ENCODE measurements around the gene CPXM1.
"Not testable (repeated sequence)": the region's sequence is repeated elsewhere in the genome, so short reads cannot be mapped to it uniquely, and the experiment has no call there.

CPXM1 gene

DNA sequence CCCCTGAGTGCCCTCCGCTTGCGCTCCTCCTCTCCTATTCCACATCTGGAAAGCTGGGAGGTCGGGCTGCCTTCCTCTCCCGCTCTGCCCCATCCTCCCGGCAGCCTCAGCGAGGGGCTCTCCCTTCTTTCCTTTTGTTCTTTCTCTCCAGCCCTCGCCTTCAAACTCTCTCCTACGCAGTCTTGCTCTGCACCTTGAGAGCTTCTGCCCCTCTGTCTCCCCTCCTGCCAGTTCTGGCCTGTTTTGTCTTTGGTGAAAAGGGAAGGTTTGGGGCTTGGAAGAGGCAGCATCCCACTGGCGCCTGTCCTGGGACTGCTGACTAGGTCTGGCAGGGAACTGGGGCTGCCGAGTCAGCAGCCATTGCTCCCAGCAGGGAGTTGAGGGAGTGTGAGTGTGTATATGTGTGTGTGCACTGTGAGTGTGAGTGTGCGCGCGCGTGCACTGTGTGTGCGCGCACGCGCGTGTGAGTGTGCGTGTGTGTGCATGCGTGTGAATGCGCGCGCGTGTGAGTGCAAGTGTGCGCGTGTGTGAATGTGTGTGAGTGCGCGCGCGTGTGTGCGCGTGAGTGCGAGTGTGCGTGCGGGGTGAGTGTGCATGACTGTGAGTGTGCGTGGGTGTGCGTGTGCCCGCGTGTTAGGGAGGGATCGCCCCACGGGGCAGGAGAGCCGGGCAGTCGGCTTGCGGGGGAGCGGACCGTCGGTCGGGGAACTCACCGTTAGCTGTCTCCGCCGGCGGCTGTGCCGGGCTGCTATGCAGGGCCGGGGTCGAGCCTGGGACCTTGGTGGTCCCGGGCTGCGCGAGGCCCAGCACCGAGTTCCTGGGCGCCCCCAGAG, 523 bp downstream of the CPXM1 start:
- no peak for DNase-seq (ENCODE audit: low read depth)

- no peak for DNase-seq (ENCODE audit: low read depth)
These were observed 1.2 kb downstream of the CPXM1 start for GRCh38 chr20:2799271-2799670.

- no peak for DNase-seq (ENCODE audit: low read depth)
These were observed 1.6 kb downstream of the CPXM1 start for GRCh38 chr20:2798814-2799213.

- no peak for DNase-seq (ENCODE audit: low read depth)
These were observed 2.2 kb downstream of the CPXM1 start for GRCh38 chr20:2798095-2798805.

DNA sequence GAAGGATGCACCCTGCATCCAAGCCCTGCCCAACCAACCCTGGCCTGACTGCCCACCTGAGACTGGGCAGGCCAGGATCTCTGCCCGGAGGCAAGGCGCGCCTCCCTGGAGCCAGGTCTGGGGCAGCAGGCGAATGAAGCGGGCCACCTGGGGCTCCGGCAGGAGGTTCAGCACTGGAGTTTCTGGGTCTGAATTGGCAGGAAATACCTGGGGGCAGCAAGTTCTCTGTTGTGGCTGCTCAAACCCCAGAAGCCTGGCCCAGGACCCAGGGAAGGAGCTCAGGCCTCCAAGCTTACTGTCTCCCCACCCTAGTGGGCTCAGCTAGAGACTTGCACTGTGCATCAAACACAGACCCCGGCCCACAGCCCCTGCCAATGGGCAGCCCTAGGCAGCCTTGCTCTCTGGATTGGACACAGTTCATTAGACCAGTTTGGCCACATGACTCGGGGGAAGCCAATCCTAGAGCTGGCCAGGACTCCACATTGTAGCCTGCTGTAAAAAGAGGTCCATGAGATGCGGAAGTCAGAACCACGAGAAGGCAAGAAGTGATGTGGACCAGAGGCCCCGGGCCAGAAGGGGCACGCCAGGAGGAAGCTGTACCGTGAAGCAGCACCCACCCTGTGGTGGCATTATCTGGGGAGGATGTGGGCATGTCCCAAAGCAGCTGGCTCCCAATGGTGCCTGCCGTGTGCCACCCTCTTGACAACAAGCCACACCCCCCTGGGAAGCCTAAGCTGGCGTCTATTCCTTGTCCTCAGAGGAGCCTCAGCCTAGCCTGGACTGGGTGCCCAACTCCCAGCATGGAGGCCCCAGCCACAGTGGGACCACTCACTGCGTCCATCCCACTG, 3.1 kb downstream of the CPXM1 start:
- no peak for DNase-seq (ENCODE audit: low read depth)

DNA sequence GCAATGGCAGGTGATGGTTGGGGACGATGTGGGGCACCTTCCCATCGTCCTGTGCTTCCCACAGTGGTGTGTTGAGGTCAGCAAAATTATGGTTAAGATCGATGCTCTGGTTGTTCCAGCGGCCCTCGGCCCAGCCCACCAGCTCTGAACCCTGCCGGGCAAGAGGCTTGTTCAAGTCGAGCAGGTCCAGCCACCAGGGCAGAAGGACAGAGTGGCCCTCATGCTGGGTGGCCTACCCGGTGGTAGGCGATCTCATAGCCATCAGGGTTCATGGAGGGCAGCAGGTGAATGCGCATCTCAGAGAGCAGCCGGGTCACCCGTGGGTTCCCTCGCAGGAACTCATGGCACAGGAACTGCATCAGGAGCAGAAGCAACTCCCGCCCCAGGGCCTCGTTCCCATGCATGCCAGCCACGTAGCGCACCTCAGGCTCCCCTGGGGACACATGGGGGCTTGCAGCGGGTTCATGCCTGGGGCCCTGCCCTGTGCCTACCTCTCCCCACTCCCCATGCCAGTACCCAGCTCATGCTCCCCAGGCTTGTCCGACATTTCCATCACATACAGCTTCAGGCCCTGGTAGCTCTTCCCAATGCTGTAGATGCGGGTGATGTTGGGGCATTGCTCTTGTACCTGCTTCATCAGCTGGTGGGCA, 4.3 kb downstream of the CPXM1 start:
- DNase-seq (ENCODE audit: low read depth) = no peak

- DNase-seq (ENCODE audit: low read depth) = no peak
These were observed 5.0 kb downstream of the CPXM1 start for GRCh38 chr20:2795451-2795850.

GRCh38 chr20:2794866-2795447, 5.5 kb downstream of the CPXM1 start:
- no peak for DNase-seq (ENCODE audit: low read depth)

GRCh38 chr20:2794202-2794748, 6.2 kb downstream of the CPXM1 start:
- no peak for DNase-seq (ENCODE audit: low read depth)

DNA sequence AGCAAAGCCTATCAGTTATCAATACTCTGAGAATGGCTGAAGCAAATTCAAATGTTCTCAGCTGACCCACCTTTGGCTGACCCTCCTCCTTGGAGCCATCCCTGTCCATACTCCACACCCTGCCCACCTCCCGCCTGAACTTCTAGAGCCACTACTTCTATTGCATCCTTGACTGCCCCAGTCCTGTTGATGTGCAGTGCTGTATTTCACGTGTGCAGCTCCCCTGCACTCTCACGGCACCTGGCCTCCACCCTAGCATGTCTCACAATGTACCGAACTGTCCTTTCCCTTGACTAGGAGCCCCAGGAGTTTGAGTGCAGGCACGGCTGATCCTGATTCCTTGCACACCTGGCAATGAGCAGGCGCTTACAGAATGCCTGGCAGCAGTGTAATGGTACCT, 7.0 kb downstream of the CPXM1 start:
- no peak for DNase-seq (ENCODE audit: low read depth)

DNA sequence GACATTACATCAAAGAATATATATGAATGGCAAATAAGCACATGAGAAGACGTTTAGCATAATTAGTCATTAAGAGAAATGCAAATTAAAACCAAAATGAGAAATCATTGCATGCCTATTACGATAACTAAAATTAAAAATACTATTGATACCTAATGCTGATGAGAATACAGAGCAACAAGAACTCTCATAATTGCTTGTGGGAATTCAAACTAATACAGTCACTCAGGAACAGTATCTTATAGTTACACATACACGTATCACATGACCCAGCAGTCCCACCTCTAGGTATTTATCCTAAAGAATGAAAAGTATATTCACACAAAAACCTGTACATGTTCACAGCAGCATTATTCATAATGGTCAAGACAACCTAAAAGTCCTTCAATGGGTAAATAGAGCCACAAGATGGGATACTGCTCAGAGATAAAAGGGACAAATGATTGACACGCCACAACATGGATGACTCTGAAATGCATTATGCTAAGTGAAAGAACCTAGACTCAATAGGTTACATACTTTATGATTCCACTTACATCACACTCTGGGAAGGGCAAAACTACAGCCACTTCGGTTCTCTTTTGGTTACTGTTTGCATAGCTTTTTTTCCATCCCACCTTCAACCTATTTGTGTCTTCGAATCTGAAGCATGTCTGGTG, 16.4 kb downstream of the CPXM1 start:
- no peak for DNase-seq (ENCODE audit: low read depth)

GRCh38 chr20:2780948-2781347, 19.5 kb downstream of the CPXM1 start:
- no peak for DNase-seq (ENCODE audit: low read depth)

DNA sequence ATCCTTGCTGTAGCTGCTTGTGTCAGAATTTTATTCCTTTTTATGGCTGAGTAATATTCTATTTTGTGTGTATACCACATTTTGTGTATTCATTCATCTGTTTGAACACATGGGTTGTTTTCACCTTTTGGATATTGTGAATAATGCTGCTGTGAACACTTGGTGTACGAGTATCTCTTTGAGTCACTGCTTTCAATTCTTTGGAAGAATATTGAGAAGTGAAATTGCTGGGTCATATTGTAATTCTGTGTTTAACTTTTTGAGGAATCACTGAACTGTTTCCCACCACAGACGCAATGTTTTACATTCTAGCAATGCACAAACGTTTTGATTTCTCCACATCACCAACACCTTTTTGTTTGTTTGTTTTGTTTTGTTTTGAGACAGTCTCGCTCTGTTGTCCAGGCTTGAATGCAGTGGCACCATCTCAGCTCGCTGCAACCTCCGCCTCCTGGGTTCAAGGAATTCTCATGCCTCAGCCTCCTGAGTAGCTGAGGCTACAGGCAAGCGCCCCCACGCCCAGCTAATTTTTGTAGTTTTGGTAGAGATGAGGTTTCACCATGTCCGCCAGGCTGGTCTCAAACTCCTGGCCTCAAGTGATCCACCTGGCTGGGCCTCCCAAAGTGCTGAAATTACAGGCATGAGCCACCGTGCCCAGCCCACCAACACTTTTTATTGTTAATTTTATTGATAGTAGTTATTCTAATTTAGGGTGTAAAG, 21.7 kb downstream of the CPXM1 start:
- DNase-seq (ENCODE audit: low read depth) = no peak

- no peak for DNase-seq (ENCODE audit: low read depth)
These were observed 25.3 kb downstream of the CPXM1 start for GRCh38 chr20:2775139-2775538.

DNA sequence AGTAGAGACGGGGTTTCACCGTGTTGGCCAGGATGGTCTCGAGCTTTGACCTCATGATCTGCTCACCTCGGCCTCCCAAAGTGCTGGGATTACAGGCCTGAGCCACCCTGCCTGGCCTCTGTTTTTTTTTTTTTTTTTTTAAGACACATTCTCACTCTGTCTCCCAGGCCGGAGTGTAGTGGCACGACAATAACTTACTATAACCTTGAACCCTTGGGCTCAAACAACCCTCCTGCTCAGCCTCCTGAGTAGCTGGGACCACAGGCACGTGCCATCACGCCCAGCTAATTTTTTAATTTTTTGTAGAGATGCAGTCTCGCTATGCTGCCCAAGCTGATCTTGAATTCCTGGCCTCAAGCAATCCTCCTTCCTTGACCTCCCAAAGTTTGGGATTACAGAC, 26.6 kb downstream of the CPXM1 start:
- no peak for DNase-seq (ENCODE audit: low read depth)

DNA sequence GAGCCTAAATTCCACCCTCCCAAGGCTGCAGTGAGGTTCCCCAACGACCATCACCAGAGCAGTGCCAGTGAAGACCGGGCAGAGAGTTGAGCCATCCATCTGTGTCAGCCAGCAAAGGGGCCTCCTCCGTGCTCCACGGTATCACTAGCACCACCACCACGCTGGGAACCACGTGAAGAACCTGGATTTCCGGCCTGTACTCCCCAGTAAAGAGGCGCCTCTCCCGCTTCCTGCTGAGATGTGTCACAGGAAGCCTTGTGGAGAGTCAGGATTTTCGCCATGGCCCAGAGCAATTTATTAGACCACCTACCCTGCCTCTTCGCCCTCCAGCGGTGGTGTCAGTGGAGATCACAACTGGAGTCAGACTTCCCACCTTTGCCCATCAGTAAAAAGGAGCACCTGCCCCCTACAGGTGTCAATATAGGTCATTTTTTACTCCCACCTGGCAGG, 28.8 kb downstream of the CPXM1 start:
- DNase-seq (ENCODE audit: low read depth) = no peak

- not testable (repeated sequence) for DNase-seq (ENCODE audit: low read depth)
These were observed 30.3 kb downstream of the CPXM1 start for GRCh38 chr20:2770091-2770490.

DNA sequence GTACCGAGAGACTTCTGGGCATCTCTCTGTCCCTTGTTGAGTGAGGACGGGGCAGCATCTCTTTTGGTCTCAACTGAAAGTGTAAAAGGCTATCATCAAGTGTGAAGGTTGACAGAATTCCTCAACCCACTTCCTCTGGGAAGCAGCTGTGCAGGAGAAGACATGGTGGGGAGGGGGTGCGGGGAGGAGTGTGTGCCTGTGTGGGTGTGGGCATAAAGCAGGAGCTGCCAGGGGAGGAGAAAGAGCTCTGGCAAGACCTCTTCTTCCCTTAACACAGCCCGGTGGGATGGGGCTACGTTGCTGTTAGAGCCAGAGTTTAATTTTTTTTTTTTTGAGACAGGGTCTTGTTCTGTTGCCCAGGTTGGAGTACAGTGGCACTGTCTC, 31.8 kb downstream of the CPXM1 start:
- no peak for DNase-seq (ENCODE audit: low read depth)

- no peak for DNase-seq (ENCODE audit: low read depth)
These were observed 32.4 kb downstream of the CPXM1 start for GRCh38 chr20:2767768-2768631.
